ENCODE data around the gene DHX9.
A peak's percentile ranks its signal among the peaks of the same experiment; 100 is the strongest.
"Not testable (repeated sequence)": the region's sequence is repeated elsewhere in the genome, so short reads cannot be mapped to it uniquely, and the experiment has no call there.

The DHX9 gene

DNA sequence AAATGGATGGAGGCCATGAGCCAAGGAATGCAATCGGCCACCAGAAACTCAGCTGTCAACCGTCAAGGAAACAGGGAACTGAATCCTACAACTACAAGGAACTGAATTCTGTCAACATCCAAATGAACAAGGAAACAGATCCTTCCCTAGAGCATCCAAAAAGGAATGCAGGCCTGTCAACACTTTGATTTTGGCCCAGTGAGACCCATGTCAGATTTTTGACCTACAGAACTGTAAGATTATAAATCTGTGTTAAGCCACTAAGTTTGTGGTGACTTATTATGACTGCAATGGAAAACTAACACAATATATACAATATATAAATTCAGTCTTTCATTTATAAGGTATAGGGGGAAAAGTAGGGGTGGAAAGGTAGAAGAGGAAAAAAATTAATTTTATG is 58.5 kb downstream of the DHX9 start:
- DNase-seq: no peak

DNA sequence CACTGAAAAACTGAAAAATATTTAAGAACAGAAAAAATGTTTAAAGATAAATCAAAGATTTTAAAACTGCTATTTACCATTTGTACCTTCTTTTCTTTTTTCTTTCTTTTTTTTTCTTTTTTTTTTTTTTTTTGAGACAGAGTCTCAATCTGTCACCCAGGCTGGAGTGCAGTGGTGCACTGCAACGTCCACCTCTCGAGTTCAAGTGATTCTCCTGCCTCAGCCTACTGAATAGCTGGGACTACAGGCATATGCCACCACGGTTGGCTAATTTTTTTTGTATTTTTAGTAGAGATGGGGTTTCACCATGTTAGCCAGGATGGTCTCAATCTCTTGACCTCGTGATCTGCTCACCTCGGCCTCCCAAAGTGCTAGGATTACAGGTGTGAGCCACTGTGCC is 62.8 kb downstream of the DHX9 start:
- DNase-seq: not testable (repeated sequence)

DNA sequence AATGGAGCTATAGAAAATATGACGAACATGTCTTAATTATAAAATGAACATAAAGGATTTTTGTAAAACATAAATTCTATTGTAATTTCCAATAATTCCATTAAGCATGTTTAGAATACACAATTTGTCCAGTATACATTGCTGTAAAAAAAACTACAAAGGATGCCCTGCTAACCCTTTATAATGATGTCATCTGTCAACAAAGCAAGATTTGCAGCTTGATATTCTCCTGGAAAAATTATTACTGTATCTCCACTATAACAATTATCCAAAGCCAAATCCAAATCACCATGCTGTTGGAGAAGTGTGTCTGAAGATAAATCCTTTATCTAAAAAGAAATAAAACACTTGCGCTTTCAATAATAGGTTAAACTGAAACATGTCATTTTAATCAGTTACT is 66.2 kb downstream of the DHX9 start:
- no peak for DNase-seq

DNA sequence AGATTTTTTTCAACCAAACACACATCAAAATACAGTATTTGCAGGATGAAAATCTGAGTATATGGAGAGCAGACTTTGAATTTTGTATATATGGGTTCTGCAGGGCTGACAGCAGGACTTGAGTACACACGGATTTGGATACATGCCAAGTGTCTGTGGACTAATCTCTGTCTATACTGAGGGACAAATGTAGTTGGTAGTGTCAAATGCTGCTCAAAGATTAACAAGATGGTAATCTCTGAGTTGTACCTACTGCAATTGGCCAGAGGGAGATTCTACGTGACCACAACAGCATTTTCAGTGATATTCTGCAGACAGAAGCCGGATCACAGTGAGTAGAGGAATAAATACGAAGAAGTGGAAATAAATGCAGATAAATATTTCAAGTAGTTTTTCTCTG is 70.4 kb downstream of the DHX9 start:
- DNase-seq: no peak

DNA sequence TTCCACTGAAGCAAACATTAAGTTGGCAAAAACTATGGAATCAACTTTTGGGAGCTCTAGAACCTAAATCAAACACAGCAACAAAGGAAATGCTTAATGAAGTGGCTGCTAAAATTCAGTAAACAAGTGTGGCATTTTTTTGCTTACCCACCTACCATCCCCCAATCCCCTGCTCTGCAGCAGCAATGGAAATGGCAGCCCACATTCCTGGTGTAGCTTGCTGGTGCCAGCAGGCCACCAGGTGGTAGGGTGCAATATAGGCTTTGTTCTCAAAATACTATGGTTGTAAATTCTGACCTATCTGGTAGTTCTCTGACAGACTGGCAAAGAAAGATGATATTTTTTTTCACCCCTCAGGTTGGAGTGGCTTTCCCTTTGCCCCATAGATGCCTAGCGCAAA is 71.0 kb downstream of the DHX9 start:
- no peak for DNase-seq

DNA sequence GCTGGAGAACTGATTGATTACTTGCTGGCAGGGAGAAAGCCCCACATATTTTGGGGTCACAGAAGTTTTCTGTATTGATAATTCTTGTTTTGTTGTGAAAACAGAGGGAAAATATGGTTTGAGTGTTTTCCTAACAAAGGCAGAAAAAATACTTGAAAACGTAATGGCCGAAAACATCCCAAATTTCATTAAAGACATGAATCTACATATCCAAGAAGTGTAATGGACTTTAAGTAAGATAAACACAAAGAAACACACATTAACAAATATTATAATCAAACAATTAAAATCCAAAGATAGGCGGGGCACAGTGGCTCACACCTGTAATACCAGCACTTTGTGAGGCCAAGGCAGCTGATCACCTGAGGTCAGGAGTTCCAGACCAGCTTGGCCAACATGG is 74.3 kb downstream of the DHX9 start:
- no peak for DNase-seq

DNA sequence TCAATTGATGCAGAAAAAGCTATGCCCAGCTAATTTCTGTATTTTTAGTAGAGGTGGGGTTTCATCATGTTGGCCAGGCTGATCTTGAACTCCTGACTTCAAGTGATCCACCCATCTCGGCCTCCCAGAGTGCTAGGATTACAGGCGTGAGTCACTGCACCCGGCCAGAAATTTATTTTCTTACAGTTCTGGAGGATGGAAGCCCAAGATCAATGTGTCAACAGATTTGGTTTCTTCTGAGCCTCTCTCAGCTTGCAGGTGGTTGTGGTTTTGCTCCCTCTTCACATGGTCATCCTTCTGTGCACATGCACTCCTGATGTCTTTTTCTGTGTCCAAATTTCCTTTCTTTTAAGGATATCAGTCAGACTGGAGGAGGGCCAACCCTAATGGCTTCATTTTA is 78.2 kb downstream of the DHX9 start:
- peak; percentile 10 for DNase-seq

DNA sequence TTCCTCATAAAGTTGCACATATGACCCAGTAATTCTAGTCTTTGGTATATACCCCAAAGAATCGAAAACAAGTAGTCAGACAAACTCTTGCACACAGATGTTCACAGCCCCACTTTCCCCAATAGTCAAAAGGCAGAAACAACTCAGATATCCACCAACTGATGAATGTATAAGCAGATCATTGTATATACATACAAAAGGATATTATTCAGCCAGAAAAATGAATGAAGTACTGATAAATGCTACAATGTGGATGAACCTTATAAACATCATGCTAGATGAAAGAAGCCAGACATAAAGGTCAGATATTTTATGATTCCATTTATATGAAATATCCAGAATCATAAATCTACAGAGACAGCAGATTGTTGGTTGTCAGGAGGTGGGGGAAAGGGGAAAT is 86.5 kb downstream of the DHX9 start:
- DNase-seq: no peak

DNA sequence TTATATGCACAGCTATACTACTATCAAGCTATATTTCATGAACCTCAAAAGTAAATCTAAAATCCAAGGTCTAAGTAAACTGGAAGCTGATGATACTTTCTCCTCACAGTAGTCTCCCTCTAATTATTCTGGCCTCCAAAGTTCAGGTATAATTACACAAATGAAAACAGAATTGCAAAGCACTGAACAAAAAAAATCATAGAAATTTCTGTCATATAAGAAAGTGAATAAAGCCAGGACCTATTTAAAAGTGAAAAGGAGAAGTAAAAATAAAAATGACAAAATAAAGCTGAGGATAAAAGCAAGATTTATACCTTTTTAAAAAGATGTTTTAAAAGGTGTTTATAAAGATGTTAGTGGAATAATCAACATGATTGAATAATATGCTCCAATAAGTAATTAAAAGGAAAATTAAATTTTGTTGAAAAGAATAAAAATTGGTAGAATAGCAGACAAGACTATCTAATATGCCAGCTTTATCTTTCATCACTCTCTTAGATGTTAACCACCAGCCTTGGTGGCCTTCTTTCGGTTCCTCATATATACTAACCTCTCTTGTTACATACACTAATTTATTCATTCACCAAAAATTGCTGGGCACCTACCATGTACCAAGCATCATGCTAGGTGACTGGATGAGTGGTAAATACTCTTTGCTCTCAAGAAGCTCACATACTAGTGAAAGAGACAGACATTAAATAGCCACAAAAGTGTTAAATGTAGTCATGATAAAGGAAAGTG is 88.7 kb downstream of the DHX9 start:
- DNase-seq: no peak

DNA sequence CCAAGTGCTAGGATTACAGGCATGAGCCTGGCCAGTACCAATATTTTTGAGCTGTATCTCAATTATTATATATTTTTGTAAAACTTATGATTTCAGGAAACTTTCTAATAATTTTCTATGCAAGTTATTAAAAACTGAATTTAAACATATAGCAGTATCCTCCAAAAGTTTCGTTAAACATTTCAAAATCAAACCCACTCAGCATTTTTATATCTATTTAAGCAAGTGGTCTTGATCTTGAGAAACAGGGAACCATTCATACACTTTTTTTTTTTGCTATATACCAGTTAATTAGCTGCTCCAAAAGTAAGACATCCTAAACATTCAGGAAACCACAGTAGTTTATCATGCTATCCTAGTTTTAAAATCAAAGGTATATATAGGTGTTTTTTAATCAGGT is 91.8 kb downstream of the DHX9 start:
- no peak for DNase-seq

DNA sequence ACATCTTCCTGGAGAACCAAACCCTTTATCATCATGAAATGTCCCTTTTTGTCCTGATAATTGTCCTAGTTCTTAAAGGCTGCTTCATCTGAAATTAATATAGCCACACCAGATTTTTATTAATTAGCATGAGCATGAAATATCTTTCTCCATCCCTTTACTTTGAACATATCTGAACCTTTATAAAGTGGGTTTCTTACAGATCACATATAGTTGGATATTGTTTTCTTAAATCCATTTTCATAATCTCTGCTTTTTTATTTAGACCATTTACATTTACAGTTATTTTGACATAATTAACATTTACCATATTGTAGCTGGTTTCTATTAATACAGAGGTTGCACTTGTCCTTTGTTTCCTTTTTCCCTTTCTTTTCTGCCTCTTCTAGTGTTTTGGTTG is 96.6 kb downstream of the DHX9 start:
- DNase-seq: no peak
